Upper lobe of left lung (tissue), 4 donors: Measurements from ENCODE around the gene RHOH.

Experiments used
- CTCF ChIP-seq, 6 experiments: fragments of 450-650 bp in 4 of 6; fragments of 200-600 bp in 2 of 6; sonication (generic) in 2 of 6; IDR thresholded peaks; one replicate each; pipeline ENCODE4 v1.5.1; 2016 to 2019; ENCODE audit warnings: antibody characterized with exemption in 6 of 6
- POLR2AphosphoS5 ChIP-seq, 2 donors: sonication (generic); formaldehyde crosslinking; IDR thresholded peaks; one replicate each; pipeline ENCODE4 v1.5.1; 2017; ENCODE audit warnings: antibody characterized with exemption in 2 of 2

- no peak for TF ChIP-seq CTCF (IDR thresholded peaks at IDR 0.05)
- TF ChIP-seq POLR2AphosphoS5 (IDR thresholded peaks at IDR 0.05): no peak
Measured at GRCh38 chr4:40262861-40263260, 66.0 kb downstream of the RHOH start.
